KMS-11 (cell line): Measurements from ENCODE around the gene DCANP1.

Experiments
- H2AFZ ChIP-seq: fragments of 200-600 bp; sonication (generic); 2 replicates; pipeline ENCODE4 v1.6.1; 2016; ENCODE audit warnings: antibody characterized with exemption, mixed run types, low read depth
- H3K27ac ChIP-seq: fragments of 200-600 bp; sonication (generic); 2 replicates; pipeline ENCODE4 v1.6.1; 2016; ENCODE audit warnings: mild to moderate bottlenecking, mixed run types
- H3K27me3 ChIP-seq: fragments of 200-600 bp; sonication (generic); 2 replicates; pipeline ENCODE4 v1.6.1; 2017; ENCODE audit warnings: mild to moderate bottlenecking, low read depth, mixed run types, moderate library complexity; ENCODE audit not compliant: insufficient read depth
- H3K36me3 ChIP-seq: fragments of 200-600 bp; sonication (generic); 2 replicates; pipeline ENCODE4 v1.6.1; 2017; ENCODE audit warnings: mild to moderate bottlenecking, mixed run types; ENCODE audit not compliant: insufficient read depth
- H3K4me1 ChIP-seq: fragments of 200-600 bp; sonication (generic); 2 replicates; pipeline ENCODE4 v1.6.1; 2016; ENCODE audit warnings: mild to moderate bottlenecking, low read depth, mixed run types; ENCODE audit not compliant: poor library complexity, severe bottlenecking
- H3K4me2 ChIP-seq: fragments of 200-600 bp; sonication (generic); 2 replicates; pipeline ENCODE4 v1.7.0; 2016; ENCODE audit warnings: mild to moderate bottlenecking, mixed run types
- H3K4me3 ChIP-seq: fragments of 200-600 bp; sonication (generic); IDR thresholded peaks from 2 replicates; pipeline ENCODE4 v1.6.1; 2017; ENCODE audit warnings: low read depth, low read length, mixed read lengths; ENCODE audit not compliant: insufficient read depth
- H3K79me2 ChIP-seq: fragments of 200-600 bp; sonication (generic); 2 replicates; pipeline ENCODE4 v1.6.1; 2016; ENCODE audit warnings: low read depth, mixed run types; ENCODE audit not compliant: insufficient read depth
- H3K9ac ChIP-seq: fragments of 200-600 bp; sonication (generic); 2 replicates; pipeline ENCODE4 v1.6.1; 2016; ENCODE audit warnings: mild to moderate bottlenecking, mixed run types
- H4K20me1 ChIP-seq: fragments of 200-600 bp; sonication (generic); 2 replicates; pipeline ENCODE4 v1.6.1; 2016; ENCODE audit warnings: mild to moderate bottlenecking, mixed run types; ENCODE audit not compliant: insufficient read depth
- TF ChIP-seq, protein P1 (sequence below): fragments of 200-600 bp; sonication (generic); conservative IDR thresholded peaks from 2 replicates; pipeline ENCODE4 v1.6.1; 2017; ENCODE audit warnings: low read depth, mild to moderate bottlenecking, antibody characterized with exemption, low read length, moderate library complexity, mixed read lengths

DCANP1 gene

DNA sequence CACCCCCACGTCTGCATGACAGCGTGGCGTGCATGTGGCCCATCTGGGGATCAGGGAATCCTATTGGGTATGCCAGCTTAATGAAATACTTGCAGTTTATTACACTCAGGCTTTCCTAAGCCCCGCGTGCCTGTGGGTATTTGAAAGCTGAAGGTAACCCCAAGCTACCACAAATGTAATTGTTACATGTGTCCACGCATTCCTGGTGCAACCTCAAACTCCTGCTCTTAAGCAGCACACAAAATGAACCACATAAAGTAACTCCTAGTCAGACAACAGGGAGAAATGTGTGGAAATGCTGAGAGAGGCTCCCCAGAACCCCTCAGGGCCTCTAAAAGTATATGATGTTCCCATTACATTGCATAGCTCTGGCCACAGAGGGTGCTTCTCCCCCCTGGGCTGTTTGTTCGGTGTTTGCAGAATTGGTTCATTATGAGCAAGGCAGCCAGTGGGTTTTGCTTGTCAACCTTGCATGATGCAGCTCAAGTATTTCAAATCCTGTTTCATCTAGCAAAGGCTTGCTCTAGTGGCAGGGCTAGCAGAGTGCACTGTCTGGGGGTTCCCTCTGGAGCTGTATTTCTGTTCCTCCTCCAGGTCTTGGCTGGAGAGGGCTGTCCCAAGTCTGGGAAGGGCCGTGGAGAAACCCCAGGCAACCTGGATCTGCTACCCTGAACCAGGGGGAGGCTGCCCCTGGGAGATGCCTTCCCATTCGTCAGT, 1.8 kb upstream of the DCANP1 start:
- Histone ChIP-seq H3K4me3 (no peak overlapping the region), H3K9ac (no peak overlapping the region), H3K27ac (no peak overlapping the region), H3K4me2 (no peak overlapping the region), H3K36me3 (no peaks in the 10 kb centered on the region), H3K27me3 (no peaks in the 10 kb centered on the region), H2AFZ (no peak overlapping the region), H4K20me1 (no peaks in the 10 kb centered on the region), H3K79me2 (no peaks in the 10 kb centered on the region), H3K4me1 (no peaks in the 10 kb centered on the region)
- TF ChIP-seq, protein P1, sequence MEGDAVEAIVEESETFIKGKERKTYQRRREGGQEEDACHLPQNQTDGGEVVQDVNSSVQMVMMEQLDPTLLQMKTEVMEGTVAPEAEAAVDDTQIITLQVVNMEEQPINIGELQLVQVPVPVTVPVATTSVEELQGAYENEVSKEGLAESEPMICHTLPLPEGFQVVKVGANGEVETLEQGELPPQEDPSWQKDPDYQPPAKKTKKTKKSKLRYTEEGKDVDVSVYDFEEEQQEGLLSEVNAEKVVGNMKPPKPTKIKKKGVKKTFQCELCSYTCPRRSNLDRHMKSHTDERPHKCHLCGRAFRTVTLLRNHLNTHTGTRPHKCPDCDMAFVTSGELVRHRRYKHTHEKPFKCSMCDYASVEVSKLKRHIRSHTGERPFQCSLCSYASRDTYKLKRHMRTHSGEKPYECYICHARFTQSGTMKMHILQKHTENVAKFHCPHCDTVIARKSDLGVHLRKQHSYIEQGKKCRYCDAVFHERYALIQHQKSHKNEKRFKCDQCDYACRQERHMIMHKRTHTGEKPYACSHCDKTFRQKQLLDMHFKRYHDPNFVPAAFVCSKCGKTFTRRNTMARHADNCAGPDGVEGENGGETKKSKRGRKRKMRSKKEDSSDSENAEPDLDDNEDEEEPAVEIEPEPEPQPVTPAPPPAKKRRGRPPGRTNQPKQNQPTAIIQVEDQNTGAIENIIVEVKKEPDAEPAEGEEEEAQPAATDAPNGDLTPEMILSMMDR = no peak

DNA sequence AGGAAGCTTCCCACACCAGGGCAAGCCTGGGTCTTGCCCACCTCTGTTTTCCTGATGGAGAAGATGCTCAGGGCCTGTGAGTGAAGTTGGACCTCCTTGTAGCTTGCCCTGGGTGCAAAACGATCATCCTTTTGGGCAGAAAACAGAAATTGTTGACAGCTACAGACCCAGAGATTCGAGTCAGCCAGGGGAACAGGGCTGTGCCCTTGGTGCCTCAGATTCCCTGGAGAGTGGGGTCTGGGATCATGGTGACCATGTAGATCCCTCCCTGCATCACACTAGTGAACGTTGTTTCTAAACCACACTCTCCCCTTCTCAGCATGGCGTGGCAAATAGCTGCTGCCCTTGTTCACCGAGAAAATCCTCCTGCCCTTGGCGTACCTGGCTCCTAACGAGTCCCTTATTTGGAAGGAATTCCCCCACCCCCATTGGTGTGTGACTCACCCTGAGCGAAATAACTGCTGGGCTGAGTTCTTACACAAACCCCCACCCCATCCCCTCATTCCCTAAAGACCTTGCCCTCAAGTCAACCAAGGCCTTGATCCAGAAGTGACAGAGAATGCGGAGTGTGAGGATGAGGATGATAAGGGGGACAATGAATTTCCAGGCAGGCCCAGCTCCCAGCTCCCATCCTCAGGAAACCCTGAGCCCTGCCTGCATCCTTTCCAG, 1.1 kb upstream of the DCANP1 start:
- no peaks in the 10 kb centered on the region for H3K36me3 ChIP-seq
- TF ChIP-seq, protein P1 = no peak
- H3K9ac ChIP-seq = no peak overlapping the region
- no peaks in the 10 kb centered on the region for H3K4me1 ChIP-seq
- no peaks in the 10 kb centered on the region for H3K27me3 ChIP-seq
- H3K4me3 ChIP-seq = no peak overlapping the region
- H3K79me2 ChIP-seq = no peaks in the 10 kb centered on the region
- no peaks in the 10 kb centered on the region for H4K20me1 ChIP-seq
- H2AFZ ChIP-seq = no peak overlapping the region
- no peak overlapping the region for H3K4me2 ChIP-seq
- no peak overlapping the region for H3K27ac ChIP-seq

DNA sequence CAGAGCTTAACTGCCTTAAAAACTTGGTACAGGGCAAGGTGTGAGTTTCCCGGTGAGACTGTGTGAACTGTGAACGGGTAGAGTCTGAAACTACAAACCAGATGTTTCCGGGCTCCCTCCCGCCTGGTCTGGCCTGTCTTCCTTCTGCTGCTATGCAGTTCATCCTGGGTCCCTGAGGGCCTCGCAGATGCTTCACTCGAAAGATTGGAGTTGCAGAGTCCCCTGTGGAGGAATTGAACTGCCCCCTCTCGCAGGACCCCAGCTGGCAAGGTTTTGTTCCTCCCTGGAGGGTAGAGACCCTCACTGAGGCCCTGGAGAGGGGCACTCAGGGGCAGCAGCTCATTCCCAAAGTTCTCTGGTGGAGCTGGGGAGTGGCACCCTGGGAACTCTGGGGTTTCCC, 533 bp downstream of the DCANP1 start:
- H3K4me2 ChIP-seq = no peak overlapping the region
- H3K27ac ChIP-seq = no peak overlapping the region
- no peaks in the 10 kb centered on the region for H4K20me1 ChIP-seq
- TF ChIP-seq, protein P1 = no peak
- no peaks in the 10 kb centered on the region for H3K79me2 ChIP-seq
- H2AFZ ChIP-seq = no peak overlapping the region
- H3K4me1 ChIP-seq = no peaks in the 10 kb centered on the region
- H3K36me3 ChIP-seq = no peaks in the 10 kb centered on the region
- no peak overlapping the region for H3K4me3 ChIP-seq
- H3K27me3 ChIP-seq = no peaks in the 10 kb centered on the region
- H3K9ac ChIP-seq = no peak overlapping the region

DNA sequence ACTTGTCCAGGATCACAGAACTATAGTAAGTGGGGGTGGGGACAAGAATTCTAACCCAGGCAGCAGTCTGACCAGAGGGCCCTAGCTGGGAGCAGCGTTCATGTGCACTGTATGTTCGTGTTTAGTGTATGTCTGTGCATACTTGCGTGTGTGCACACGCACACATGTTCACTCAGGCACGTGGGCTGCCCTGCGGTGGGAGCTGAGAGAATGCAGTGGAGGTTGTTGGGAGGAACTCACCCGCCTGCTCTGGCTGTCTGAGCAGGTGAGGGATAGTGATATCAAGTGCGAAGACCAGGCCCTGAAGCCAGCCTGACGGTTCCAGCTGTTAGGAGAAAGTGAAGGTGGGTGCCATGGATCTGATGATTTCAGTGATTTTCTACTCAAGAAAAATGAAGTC, 942 bp downstream of the DCANP1 start:
- Histone ChIP-seq H3K4me1 (no peaks in the 10 kb centered on the region), H3K9ac (no peak overlapping the region), H3K79me2 (no peaks in the 10 kb centered on the region), H3K36me3 (no peaks in the 10 kb centered on the region), H4K20me1 (no peaks in the 10 kb centered on the region), H3K27me3 (no peaks in the 10 kb centered on the region), H3K4me2 (no peak overlapping the region), H3K4me3 (no peak overlapping the region), H3K27ac (no peak overlapping the region), H2AFZ (no peak overlapping the region)
- TF ChIP-seq, protein P1 = no peak
